Measurements from ENCODE around the gene CCDC81.
"Not testable (repeated sequence)": the region's sequence is repeated elsewhere in the genome, so short reads cannot be mapped to it uniquely, and the experiment has no call there.

CCDC81 gene

DNA sequence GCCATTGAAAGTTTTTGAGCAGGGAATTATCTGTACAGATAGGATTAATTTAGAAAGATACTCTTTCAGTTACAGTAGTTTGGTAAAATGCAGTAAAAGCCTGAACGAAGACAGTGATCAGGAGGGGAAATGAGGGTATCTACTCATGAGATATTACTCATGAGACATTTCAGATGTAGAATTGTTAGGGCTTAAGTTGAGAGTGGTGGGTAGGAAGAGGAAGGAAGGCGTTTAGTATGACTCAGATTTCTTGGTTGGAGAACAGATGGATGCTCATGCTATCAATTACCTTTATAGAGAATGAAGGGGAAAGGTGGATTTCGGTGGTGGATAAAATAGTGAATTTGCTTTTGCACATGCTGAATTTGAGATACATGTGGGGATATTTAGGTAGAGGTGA is 15.8 kb downstream of the CCDC81 start:
- DNase-seq = no peak

DNA sequence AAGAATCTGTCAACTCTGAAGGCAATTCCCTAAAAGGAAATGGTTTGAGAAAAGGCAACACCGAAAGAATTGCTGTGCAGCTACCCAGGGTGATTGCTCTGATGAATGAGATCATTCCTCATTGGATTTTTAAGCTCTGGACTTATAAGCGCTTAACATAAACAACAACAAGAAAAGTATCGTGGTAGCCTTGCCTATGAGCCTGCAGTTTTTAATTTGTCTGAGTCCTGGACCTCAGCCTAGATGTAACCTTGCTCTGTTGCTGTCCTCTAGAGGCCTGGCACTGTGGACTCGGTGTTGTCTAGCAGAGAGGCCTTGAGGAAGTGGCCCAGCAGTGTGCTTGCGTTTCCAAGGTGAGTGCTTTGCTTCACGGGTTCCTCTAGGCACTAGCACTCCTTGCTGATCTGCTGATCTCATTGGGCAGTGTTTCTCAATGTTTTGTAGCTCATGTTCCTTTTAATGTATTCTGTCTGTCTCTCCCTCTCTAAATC is 20.4 kb downstream of the CCDC81 start:
- DNase-seq = no peak

DNA sequence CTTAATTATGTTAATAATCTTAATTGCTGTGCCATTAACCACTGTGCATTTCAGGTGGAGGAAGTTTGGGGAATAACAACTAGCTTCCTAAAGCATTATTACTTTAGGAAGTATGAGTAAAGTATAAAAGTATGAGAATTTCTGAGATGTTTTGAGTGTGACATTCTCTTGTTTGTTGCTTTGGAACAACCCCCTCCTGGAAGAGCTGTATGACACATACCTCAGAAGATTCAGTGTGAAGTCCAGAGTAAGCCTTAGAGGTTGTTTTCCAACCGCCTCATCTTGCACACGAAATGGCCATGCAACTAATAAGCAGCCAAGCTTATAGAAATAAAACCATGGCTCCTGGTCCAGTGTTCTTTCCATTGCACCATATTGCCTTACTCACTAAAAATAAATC is 21.7 kb downstream of the CCDC81 start:
- no peak for DNase-seq

DNA sequence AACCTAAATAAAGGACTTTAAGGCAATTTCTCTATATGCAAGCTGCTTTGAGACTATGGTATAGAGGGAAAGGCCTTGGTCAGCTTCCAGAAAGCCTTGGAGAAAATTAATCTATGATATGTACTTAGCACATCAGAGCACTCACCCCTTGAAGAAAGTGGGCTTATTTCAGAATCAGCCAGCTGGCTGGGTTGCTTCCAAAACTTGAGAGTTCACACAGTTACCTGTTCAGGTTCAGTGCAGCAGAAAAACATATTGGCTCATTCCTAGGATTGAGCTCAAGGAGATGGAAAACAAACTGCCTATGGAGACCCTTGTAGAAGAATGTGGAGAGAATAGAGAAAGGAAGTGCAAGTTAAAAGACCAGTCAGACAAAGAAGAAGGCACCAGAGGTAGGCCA is 22.7 kb downstream of the CCDC81 start:
- no peak for DNase-seq

DNA sequence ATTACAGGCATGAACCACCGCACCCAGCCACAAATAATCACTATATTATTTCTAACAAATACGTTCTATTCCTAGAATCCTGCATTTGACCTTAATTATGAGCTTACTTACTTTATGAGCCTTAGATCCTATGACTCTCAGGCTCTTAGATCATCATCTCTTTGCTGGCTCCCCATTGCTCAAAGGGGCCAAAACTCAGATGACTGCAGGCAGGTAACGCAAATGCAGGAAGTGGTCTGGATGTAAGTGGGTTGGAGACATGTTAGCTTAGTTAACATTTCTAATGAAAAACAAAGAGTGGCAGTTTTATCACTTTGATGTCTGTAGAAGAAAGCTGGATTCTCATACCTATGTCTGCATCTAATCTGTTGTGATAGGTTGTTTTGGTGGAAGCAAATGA is 23.4 kb downstream of the CCDC81 start:
- DNase-seq = no peak

DNA sequence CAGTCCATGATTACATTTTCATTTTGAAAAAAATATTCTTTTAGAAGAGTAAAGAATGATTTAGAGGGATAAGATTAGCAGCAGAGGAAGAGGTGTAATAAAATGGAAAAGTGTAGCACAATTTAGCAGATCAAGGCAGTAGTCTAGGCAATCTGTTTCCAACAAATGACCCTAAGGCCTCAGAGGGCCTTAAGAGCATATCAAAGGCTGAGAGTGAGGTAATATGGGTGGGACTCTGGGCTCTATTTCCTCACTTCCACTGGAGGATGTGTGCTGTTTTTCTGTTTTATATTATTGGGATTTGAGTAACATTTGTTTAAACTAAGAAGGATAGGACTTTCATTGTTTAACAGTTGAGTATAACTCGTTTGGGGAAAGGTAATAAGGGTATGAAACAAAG is 28.8 kb downstream of the CCDC81 start:
- DNase-seq = no peak

DNA sequence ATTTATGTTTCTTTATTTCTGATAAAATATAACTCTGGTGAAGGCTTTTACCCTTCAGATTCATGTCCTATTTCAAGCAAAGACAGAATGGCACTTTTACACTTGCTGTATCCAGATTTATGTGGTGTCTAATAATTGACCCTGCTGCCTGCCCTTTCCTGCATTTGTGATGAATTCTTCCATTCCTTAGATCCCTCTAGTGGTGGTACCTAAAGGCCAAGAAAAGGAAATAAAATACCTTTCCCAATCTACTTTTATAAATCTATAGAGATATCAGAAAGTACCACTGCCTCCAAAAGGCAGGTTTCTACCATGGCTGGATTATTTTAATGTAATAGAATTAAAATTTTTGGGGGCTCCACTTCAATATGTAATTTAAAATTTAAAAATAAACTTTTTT is 34.2 kb downstream of the CCDC81 start:
- no peak for DNase-seq

DNA sequence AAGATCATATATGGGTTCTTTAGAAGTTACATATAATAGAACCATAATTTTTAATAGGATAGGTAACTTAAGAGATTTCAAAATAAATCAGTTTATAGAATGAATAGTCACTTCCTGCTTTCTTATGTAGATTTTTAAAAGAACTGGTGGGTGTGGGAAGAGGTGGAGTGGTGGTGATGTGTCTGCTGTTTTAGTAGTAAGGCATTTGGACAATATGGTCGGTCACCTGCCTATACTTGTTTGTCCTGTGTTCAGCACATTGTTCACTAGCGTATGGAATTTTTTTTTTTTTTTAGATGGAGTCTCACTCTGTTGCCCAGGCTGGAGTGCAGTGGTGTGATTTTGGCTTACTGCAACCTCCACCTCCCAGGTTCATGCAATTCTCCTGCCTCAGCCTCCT is 39.3 kb downstream of the CCDC81 start:
- DNase-seq = no peak

DNA sequence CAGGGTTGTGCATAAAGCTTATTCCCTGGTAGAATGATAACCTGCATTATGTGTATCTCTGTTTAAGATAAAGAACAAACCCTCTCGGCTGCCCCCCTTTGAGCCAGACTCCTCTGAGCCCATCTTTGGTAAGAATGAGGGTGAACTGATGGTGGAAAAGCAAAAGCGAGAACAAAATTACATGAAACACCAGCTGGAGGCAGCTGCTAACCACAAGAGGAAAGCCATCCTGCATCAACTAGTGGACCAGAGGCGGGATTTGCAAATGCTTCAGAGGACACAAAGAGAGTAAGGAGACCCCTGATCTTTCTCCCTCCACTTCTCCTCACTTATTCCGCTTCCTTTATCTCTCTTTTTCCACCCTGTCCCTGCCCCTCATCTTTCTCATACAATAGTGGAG is 40.3 kb downstream of the CCDC81 start:
- DNase-seq = no peak

DNA sequence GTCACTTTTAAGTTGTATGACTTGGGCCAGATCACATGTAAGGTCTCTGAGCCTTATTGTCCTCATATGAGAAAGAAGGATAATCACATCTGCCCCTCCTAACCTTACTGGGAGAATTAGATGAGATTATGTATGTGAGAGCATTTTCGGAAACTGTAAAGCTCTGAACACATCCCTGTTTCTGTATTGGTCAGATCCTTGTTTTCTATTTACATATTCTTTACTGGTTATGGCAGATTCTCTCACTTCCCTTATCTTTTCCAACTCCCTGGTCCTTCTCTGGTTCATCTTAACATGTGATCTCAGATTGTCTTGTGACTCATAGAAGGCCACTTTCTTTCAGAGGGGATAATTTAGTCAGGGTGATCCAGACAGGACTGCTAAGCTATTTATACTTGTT is 41.8 kb downstream of the CCDC81 start:
- DNase-seq = no peak

DNA sequence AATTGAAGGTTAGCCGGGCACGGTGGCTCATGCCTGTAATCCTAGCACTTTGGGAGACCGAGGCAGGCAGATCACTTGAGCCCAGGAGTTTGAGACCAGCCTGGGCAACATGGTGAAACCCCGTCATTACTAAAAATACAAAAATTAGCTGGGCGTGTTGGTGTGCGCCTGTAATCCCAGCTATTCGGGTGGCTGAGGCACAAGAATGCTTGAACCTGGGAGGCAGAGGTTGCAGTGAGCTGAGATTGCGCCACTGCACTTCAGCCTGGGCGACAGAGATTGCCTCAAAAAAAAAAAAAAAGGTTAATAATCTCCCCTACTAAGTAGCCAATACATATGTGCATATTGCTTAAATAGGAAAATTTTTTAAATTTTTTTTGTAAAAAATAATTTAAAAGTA is 42.3 kb downstream of the CCDC81 start:
- DNase-seq = not testable (repeated sequence)

DNA sequence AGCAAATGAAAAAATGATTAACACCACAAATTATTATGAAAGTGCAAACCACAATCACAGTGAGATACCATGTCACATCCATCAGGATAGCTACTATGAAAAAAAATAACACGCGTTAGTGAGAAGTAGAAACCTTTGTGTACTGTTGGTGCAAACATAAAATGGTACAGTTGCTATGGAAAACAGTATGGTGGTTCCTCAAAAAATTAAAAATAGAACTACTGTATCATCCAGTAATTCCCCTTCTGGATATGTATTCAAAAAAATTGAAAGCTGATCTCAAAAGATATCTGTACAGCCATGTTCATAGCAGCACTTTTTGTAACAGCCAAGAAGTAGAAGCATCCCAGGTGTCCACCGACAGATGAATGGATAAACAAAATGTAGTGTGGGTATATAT is 43.4 kb downstream of the CCDC81 start:
- DNase-seq = no peak

DNA sequence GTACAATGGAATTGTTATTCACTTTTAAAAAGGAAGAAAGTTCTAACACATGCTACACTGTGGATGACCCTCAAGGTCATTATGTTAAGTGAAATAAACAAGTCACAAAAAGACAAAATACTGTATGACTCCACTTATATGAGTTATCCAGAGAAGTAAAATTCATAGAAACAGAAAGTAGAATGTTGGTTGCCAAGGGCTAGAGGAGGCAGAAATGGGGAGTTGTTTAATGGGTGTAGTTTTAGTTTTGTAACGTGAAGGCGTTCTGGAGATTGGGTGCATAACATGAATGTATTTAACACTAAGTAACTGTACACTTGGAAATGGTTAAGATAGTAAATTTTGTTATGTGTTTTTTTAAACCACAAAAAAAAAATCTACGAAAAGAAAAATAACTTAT is 43.8 kb downstream of the CCDC81 start:
- no peak for DNase-seq

DNA sequence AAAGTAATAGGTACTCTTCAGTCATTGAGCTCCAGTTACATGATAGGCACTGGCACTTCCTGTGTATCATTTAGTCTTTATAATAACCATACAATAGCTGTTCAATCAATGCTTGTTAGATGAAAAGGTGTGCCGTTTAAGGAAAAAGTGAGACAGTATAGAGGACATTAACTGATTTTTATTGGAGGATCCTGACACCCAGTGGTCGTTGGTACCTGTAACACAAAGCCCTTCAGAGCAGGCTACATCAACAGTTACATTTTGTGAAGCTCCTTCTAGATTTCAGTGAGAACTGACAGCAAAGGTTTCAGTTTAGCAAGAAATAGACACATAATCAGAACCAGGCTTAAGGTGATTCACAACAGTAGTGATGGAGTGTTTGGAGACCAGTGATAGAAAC is 44.2 kb downstream of the CCDC81 start:
- DNase-seq = no peak

DNA sequence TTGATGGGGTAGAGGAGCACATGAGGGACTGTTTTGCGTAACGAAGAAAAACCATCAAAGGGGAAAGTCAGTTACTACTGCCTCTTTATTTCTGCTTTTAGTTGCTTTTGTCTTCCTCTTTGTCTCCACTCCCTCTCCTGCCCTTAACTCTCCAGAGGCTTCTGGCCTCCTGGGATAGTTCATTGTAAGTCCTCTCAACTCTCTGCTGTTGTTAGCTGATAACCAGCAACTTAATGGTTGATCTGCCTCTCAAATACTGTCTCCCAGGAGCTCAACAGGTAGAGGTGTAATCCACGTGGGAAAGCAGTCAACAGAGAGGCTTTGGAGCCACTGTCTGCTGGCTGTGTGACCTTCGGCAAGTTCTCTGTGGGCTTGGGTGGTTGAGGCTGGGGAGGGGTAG is 47.3 kb downstream of the CCDC81 start:
- no peak for DNase-seq

DNA sequence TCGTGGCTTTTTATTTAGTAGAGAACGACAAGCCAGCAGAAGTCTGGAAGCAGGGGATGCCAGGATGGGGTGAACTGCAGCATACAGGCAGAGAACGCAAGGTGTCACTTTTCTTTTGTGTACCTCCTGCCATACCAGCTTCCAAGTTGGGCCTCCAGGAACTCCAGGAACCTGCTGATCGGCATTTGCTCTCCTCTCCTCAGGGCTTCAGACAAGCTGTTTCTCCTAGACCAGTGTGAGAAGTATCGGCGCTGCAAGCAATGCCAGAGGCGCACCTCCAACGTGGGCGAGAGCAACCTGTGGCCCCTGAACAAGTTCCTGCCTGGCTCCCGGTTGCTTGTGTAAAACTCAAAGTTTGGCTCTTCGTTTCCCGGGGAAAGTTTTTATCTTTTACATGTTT is 47.7 kb downstream of the CCDC81 start:
- no peak for DNase-seq

DNA sequence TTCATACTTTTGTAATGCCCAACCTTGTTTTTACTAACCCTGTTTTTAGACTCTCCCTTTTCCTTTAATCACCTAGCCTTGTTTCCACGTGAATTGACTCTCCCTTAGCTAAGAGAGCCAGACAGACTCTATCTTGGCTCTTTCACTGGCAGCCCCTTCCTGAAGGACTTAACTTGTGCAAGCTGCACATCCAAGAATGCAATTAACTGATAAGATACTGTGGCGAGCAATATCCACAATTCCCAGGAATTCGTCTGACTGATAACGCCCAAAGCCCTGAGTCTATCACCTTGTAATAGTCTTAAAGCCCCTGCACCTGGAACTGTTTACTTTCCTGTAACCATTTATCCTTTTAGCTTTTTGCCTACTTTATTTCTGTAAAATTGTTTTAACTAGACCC is 48.8 kb downstream of the CCDC81 start:
- DNase-seq = not testable (repeated sequence)

DNA sequence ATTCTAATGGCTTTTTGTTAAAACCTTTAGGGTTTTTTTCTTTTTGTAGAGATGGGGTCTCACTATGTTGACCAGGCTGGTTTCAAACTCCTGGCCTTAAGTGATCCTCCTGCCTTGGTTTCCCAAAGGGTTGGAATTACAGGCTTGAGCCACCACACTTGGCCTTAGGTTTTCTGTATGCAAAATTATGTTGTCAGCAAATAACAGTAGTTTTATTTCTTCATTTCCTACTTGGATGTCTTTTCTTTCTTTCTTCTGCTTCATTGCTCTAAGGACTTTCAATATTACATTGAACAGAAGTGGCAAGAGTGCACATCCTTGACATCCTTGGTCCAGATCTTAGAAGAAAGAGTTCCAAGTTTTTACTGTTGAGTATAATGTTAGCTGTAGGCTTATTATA is 52.8 kb downstream of the CCDC81 start:
- no peak for DNase-seq

DNA sequence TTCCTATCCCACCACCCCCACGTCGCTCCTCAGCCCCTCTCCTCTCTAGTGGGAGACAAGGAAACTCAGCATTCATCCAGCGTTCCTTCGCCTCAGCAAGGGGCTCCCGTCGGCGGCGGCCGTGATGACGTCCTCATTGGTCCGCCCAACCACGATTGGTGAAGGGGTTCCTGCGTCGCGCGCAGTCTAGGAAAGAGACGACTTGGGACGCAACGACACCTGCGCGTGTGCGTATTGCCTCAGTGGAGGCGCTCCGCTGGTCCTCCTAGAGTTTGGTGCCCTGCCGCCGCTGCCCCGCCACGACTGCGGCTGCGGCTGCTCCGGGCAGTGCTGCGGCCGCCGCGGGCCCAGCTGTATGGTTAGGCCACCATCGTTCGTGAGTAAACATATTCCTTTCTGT is 56.6 kb downstream of the CCDC81 start:
- DNase-seq = no peak

DNA sequence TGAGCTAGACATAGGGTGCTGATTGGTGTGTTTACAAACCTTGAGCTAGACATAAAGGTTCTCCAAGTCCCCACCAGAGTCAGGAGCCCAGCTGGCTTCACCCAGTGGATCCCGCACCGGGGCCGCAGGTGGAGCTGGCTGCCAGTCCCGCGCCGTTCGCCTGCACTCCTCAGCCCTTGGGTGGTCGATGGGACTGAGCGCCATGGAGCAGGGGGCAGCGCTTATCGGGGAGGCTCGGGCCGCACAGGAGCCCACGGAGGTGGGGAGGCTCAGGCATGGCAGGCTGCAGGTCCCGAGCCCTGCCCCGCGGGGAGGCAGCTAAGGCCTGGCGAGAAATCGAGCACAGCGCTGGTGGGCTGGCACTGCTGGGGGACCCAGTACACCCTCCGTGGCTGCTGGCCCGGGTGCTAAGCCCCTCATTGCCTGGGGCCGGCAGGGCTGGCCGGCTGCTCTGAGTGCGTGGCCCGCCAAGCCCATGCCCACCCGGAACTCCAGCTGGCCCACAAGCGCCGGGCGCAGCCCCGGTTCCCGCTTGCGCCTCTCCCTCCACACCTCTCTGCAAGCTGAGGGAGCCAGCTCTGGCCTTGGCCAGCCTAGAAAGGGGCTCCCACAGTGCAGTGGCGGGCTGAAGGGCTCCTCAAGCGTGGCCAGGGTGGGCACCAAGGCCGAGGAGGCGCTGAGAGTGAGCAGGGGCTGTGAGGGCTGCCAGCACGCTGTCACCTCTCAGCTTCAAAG is 58.8 kb downstream of the CCDC81 start:
- not testable (repeated sequence) for DNase-seq

DNA sequence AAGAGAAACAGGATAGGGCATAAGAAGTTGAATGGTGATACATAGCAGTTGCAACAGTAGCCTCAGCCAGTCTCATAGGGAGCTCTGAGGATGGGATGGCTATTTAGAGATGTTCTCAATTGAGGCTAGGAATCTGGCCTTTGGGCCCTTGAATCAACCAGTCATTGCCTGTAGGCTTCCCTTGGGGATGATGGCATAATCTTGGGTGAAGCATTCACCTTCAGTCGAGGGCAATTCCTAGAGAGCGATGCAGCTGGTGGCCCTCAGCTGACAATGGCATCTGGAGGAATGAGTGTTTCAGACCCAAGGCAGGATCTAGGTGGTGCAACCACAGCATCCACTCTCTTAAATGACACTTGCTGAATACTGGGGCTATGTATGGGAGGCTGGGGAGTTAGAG is 61.0 kb downstream of the CCDC81 start:
- no peak for DNase-seq

DNA sequence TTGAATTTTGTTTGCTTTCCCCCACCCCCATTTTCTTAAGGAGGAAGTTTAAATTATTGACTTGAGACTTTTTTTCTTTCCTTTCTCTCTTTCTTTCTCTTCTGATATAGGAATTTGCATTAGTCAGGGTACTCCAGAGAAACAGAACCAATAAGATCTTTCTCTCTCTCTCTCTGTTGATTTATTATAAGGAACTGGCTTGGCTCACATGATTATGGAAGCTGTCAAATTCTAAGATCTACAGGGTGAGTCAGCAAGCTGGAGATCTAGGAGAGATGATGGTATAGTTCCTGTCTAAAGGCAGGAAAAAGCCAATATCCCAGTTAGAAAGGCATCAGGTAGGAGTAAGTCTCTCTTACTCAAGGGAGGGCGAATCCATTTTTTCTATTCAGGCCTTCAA is 64.0 kb downstream of the CCDC81 start:
- DNase-seq = no peak

DNA sequence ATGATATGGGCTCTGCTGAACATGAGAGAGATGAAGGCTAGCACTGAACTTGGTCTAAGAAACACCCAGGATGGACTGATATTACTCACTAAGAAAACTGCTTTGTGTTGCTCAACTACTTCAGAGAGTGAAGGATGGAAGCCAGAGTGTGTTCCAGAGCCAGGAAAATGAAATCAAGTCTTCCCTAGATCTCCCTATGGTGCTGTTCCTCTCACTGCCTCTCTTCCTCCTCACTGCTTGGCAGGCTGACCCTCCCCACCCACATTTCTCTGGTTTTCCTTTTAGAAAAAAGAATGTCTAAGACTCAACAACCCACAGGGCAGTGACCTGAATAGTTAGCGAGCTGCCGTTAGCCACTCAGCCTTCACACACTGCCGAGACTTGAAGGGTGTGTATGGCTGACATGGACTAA is 65.6 kb downstream of the CCDC81 start:
- no peak for DNase-seq

DNA sequence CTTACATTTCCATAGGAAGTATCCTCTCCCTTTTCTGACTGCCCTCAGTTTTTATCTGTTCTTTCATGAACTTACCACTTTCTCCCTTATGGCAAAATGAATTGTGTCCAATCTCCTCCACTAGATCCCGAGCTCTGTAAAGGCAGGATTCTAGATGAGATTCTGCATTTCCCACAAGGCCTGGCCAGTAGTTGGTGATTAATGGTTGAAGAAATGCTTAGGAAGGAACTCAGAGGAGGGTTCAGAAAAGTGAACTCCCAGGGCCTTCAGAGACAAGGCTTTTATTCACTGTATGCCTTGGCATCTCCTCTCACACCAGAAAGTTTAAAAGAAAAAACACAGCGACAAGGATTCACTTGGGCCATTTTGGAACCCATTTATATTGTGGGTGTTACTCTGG is 66.2 kb downstream of the CCDC81 start:
- DNase-seq = no peak

DNA sequence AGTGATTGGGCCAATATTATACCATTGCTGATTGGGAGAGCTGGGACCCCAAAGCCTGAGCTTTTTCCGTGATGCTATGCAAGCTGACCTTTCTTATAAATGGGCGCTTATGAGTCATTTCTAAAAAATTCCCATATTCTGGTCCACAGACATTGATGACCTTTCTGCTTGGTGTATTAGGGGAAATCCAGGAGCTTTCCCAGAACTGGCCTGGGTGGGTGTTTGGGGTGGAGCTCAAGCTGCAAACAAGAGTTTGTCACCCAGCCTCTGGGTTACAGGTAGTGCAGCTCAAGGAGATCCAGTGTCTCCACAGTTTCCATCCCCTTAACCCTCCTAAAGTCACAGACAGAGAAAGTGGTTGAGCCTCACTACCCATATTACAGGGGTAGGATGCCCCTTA is 67.7 kb downstream of the CCDC81 start:
- DNase-seq = no peak

Data from activated naive CD4-positive, alpha-beta T cell (primary cell).